ENCODE results near the gene CTNNBL1.

DNA sequence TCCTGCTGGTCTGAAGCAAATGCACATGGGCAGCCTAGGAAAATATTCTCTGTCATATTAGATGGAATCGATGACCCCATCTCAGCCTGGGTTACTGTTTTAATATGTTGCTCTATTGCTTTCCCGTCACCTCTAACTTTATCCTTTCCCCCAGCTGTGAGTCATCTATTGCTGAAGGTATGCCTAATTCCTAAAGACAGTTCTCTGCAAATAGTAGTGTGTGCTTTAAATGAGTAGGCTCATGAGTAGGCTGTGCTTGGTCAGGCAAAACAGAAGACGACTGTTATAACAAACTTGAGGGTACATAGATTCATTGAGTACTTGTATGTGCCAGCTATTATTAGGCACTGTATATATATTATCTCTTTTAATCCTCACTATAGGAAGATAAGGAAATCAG lies 47.2 kb downstream of the CTNNBL1 start:
- TF ChIP-seq POLR2A (IDR thresholded peaks at IDR 0.05): no peak
- no peak for TF ChIP-seq POLR2AphosphoS5 (IDR thresholded peaks at IDR 0.05)
- TF ChIP-seq, protein P1, sequence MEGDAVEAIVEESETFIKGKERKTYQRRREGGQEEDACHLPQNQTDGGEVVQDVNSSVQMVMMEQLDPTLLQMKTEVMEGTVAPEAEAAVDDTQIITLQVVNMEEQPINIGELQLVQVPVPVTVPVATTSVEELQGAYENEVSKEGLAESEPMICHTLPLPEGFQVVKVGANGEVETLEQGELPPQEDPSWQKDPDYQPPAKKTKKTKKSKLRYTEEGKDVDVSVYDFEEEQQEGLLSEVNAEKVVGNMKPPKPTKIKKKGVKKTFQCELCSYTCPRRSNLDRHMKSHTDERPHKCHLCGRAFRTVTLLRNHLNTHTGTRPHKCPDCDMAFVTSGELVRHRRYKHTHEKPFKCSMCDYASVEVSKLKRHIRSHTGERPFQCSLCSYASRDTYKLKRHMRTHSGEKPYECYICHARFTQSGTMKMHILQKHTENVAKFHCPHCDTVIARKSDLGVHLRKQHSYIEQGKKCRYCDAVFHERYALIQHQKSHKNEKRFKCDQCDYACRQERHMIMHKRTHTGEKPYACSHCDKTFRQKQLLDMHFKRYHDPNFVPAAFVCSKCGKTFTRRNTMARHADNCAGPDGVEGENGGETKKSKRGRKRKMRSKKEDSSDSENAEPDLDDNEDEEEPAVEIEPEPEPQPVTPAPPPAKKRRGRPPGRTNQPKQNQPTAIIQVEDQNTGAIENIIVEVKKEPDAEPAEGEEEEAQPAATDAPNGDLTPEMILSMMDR (IDR thresholded peaks at IDR 0.05): no peak
- no peak for TF ChIP-seq EP300 (IDR thresholded peaks at IDR 0.05)

All from stomach (tissue), 4 donors.